Epithelial cell of prostate (primary cell): ENCODE data around the gene NBEAL1.
"Not testable (repeated sequence)": the region's sequence is repeated elsewhere in the genome, so short reads cannot be mapped to it uniquely, and the experiment has no call there.

Experiments
- DNase-seq: peaks from one replicate; pipeline ENCODE4 v3.0.0-alpha.2; 2011; ENCODE audit warnings: low read depth, low spot score
- H3K27ac ChIP-seq: fragments of 450-650 bp; 2 replicates; pipeline ENCODE4 v1.5.1; 2017; ENCODE audit warnings: mild to moderate bottlenecking

NBEAL1 gene

DNA sequence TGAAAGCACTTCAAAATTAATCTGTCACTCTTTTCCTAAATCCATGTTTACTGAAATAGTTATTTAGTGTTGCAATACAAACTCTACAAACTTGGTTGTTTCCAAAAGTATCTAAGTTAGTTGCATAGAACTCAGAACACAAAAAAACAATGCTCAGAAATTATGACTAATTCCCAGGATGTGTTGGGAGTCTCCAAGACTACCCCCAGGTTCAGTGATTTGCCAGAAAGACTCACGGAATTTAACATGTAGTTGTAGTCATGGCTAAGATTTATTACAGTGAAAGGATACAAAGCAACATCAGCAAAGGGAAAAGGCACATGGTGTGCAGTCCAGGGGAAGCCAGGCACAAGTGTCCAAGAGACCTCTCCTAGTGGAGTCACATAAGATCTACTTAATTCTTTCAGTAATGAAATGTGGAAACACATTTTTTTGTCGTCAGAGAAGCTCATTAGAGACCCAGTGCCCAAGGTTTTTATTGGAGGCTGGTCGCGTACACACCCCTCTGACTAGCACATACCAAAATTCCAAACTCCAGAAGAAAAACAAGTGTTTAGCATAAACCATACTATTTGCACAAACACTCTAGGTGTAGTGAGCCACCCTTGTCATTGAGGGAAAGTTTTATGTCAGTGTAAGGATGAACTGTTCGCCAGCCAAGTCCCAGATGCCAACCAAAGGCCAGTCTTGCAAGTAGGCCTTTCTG is 180.8 kb downstream of the NBEAL1 start:
- no peak overlapping the region for H3K27ac ChIP-seq
- DNase-seq = no peak

DNA sequence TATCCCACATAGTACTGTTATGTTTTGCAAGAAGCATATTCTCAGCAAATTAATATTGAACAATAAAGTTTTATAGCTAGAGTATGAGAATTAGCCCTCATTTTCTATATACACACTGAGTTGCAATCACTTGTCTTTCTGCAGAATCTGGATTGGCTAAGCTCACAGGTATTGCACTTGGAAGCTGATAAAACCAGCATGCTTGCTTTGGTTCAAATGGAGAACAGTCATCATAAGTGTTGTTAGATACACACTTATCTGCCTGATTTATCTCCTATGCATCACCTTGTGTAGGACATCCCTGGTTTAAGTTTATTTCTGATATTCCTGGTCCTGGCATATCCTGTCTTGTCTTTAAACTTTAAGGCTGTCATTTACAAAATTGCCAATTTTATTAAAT is 186.2 kb downstream of the NBEAL1 start:
- no peak overlapping the region for H3K27ac ChIP-seq
- DNase-seq = no peak

DNA sequence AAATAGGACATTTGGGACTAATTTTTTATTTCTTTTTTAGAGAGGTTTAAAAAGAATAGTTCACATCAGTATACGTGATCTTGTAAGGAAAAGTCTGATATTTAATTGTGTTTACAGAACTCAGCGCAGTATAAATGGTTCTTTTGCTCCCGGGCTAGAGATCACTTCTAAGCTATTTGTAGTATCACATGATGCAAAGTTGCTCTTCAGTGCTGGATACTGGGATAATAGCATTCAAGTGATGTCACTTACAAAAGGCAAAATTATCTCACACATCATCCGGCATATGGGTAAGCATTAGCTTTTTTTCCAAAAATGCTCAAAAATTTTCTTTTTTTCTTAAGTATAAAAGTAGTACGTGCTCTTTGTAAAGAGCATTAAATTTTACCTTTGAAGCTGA is 186.8 kb downstream of the NBEAL1 start:
- H3K27ac ChIP-seq = no peak overlapping the region
- no peak for DNase-seq

DNA sequence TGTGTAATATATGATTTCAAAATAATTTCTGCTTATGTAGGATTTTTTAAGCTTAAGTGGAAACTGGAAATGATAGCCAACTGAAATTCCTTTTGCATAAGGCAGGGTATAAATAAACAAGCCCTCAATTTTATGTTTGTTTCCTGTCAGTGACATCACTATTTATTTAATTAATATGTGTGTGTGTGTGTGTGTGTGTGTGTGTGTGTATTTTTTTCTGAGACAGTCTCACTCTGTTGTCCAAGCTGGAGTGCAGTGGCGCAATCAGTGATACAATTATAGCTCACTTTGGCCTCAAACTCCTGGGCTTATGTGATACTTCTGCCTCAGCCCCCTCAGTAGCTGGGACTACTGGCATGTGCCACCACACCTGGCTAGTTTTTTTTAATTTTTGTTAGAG is 194.9 kb downstream of the NBEAL1 start:
- no peak overlapping the region for H3K27ac ChIP-seq
- no peak for DNase-seq

DNA sequence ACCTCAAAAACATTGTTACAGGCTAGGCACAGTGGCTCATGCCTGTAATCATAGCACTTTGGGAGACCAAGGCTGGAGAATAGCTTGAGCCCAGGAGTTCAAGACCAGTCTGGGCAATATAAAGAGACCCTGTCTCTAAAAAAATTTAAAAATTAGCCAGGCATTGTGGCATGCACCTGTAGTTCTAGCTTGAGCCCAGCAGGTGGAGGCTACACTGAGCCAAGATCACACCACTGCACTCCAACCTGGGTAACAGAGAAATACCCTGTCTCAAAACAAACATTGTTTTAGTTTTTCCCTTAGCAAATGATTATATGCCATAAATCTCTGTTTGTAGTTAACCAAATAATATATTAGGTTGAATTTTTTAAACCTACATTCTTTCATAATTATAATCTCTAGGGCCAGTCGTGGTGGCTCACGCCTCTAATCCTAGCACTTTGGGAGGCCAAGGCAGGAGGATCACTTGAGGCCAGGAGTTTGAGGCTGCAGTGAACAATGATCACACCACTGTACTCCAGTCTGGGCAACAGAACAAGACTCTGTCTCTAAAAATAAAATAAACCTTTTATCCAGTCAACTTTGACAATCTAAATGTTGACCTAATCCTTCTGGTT is 210.9 kb downstream of the NBEAL1 start:
- no peak for DNase-seq
- H3K27ac ChIP-seq = no peak overlapping the region

DNA sequence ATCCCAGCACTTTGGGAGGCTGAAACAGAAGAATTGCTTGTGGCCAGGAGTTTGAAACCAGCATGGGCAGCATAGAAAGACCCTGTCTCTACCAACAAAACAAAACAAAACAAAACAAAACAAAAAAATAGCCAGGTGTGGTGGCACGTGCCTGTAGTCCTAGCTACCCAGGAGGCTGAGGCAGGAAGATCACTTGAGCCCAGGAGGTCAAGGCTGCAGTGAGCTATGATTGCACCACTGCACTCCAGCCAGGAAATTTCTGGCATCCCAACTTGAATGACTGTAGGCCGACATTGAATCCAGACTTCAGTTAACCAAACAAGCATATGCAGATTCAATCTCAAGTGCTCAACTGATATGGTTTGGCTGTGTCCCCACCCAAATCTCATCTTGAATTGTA is 215.0 kb downstream of the NBEAL1 start:
- DNase-seq, H3K27ac ChIP-seq: not testable (repeated sequence)

DNA sequence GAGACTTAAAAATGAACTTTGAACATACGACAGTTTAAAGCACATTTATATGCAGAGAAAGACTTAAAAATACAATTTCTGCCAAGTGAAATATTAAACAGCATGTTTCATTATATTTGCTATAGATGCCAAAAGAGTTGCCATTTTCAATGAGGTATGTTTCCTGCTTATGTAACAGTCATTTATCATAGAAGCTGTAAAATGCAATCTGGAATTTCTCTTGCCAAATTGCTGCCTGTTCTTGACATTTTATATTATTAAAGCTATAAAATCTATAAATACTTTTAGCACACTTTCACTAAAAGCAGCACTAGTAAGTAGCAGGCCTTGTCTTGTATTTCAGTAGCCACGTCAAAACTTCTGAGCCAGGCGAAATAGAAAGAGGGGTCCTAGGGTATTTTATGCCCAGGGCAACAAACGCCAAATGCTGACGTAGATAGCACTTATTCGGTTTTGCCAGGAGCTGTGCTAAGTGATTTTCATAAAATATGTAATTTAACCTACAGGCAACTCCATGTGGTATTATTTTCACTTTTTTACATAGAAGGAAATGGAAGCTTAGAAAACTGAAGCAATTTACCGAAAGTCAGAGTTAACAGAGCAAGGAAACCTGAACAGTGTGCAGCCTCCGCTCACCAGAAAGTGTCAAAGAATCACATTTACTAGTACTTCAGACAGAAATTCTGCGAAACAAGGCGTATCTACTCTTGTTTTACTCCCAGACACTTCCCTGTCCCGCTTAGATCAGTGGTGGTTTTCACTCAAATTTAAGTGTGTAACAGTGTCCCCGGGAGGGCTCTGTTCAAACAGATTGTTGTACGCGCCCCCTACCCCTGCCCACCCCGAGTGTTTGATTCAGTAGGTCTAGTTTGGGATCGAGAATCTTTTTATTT is 222.9 kb downstream of the NBEAL1 start:
- DNase-seq = no peak
- no peak overlapping the region for H3K27ac ChIP-seq

DNA sequence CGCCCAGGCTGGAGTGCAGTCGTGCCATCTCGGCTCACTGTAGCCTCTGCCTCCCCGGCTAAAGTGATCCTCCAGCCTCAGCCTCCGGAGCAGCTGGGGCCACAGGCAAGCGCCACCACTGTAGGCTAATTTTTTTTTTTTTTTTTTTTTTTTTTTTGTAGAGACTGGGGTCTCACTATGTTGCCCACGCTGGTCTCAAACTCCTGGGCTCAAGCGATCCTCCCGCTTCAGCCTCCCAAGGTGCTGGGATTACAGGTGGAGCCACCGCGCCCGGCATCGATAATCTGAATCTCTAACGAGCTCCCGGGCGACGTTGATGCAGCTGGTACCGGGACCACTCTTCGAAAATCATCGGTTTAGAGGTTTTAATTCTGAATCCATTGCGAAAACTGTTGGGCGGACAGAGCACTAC is 223.6 kb downstream of the NBEAL1 start:
- peak overlapping the region; percentile 90 for H3K27ac ChIP-seq
- DNase-seq = no peak

DNA sequence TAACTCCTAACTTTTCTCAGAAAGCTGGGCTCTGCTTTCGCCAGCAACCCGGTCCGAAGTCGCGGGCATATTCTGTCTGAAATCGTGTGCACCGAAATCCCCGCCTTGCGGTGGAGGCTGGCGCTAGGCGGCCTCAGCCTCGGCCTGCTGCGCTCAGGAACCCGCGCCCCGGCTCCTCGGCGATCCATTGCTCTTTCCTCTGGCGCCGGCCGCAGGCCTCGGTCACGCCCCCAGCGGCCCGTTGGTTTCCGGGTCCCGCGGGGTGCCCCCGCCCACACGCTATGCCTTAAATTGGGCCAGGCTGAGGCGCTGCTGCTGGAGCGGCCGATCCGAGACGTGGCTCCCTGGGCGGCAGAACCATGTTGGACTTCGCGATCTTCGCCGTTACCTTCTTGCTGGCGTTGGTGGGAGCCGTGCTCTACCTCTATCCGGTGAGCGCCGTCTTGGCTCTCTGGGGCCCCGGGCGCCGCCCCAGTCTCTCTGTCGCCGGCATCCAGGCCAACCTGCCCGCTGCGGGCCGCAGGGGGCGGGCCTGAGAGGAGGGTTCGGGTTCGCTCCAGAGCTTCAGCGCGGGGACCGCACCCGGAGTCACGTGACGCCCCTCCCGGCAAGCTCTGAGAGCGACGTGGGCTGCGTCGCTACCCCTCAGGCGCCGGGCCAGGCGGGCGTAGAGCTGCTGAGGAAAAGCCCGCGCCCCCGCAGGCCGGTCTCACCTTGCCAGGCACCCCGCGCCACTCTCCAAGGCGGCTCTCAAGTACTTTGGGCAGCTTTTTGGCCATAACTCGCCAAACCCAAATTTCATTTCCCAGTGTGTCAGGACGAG is 224.2 kb downstream of the NBEAL1 start, which contains the start of gene CYP20A1:
CYP20A1 (plus strand) TSS at position 315 of the 823 bp plus-strand sequence; CDS start at position 360, 45 bp downstream.
- peak; percentile 68 for DNase-seq

GRCh38 chr2:203240491-203240890 is 225.8 kb downstream of the NBEAL1 start:
- DNase-seq = no peak
- no peak overlapping the region for H3K27ac ChIP-seq

More for the DNA sequence above, 224.2 kb downstream of the NBEAL1 start, which contains the start of gene CYP20A1:
- H3K27ac ChIP-seq = peak within 1 kb of the TSS; percentile 90

- no peak overlapping the region for H3K27ac ChIP-seq
- no peak for DNase-seq
Observed at GRCh38 chr2:203242518-203242917, 227.8 kb downstream of the NBEAL1 start.

DNA sequence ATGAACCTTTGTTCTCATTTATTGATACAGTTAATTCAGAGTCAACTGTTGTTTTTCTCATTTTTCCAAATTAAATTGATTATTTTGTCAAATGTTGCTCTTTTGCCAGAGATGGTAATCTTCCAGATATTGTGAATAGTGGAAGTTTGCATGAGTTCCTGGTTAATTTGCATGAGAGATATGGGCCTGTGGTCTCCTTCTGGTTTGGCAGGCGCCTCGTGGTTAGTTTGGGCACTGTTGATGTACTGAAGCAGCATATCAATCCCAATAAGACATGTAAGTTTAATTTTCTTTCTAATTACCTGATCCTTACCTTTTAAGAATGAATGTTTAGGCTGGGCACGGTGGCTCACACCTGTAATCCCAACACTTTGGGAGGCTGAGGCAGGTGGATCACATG is 232.0 kb downstream of the NBEAL1 start:
- no peak for DNase-seq
- H3K27ac ChIP-seq = no peak overlapping the region

DNA sequence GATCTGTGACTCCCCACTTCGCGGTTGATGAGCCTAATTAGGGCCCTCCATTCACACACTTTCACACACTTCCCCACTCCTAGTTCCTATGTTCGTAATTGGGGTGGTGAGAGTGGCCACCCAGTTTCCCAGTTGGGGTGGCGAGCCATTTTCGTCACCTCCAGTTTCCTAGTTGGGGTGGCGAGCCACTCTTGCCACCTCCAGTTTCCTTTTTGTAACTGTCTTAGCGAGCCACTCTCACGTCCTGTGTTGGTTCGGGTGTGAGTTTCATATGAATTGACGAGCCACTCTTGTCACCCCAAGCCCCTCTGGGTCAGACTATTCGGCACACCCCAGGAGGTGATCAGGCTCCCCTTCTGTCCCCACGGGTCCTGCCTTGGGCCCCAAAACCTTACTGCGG is 238.1 kb downstream of the NBEAL1 start:
- no peak for DNase-seq
- H3K27ac ChIP-seq = no peak overlapping the region

- H3K27ac ChIP-seq, DNase-seq: not testable (repeated sequence)
Observed at GRCh38 chr2:203253422-203254095, 238.9 kb downstream of the NBEAL1 start.

- no peak for DNase-seq
- no peak overlapping the region for H3K27ac ChIP-seq
Observed at GRCh38 chr2:203261326-203262159, 246.9 kb downstream of the NBEAL1 start.
